GM23248 (cell line): ENCODE data around the gene ICE1.

Experiments
- EZH2 ChIP-seq: fragments of 200-600 bp; sonication (generic); IDR thresholded peaks from 2 replicates; pipeline ENCODE4 v1.6.1; 2018; ENCODE audit warnings: antibody characterized with exemption, mild to moderate bottlenecking; ENCODE audit not compliant: insufficient read depth, poor library complexity, severe bottlenecking
- EZH2phosphoT487 ChIP-seq: fragments of 200-600 bp; sonication (generic); IDR thresholded peaks from 2 replicates; pipeline ENCODE4 v1.6.1; 2018; ENCODE audit warnings: antibody characterized with exemption, moderate library complexity, mild to moderate bottlenecking, low read depth; ENCODE audit not compliant: insufficient read depth

DNA sequence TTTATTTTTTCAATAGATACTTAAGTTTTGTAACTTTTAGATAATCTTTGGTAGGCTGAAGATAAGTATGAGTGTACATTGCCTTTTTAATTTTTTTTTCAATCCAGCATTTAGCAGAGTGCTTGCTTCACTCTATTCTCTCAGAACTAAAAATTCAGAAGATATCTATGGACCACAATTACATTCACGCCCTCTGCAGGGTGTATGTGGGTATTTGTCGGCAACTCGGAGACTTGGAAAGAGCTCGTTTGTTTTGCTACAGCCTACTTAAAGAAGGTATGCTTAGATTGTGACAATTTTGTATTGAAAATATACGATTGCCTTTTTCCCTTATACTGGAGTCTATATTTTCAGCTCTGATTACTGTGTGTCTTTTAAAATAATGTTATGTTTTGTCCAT lies 43.8 kb downstream of the ICE1 start:
- TF ChIP-seq EZH2 (no peak), EZH2phosphoT487 (no peak)
